HL-60 (cell line): ENCODE results near the gene CXXC1.

ENCODE experiments used
- CTCF ChIP-seq: IDR thresholded peaks from one replicate; pipeline ENCODE4 v1.5.1; 2011; ENCODE audit warnings: low read length, control low read depth, inconsistent platforms; ENCODE audit not compliant: insufficient read depth
- POLR2AphosphoS5 ChIP-seq: IDR thresholded peaks from 2 replicates; pipeline ENCODE4 v1.6.1; 2012; ENCODE audit warnings: low read depth
- SPI1 ChIP-seq: IDR thresholded peaks from 2 replicates; pipeline ENCODE4 v1.6.1; 2012; ENCODE audit warnings: low read depth, mild to moderate bottlenecking, borderline replicate concordance

DNA sequence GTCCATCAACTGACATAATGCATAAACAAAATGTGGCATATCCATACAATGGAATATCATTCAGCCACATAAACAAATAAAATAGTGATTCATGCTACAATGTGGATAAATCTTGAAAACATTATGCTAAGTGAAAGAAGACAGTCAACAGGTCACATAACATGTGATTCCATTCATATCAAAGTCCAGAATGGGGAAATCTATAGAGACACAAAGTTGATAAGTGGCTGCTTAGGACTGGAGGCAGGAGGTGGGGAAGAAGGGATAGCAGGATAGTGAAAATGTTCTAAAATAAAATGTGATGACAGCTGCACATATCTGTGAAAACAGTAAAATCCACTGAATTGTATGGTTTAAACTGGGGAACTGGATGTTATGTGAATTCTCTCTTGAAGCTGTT lies 39.9 kb downstream of the CXXC1 start:
- TF ChIP-seq CTCF (no peak), POLR2AphosphoS5 (no peak), SPI1 (no peak)
